HepG2 (cell line): ENCODE data around the gene TFE3. TPM values are rescaled to one million over a fixed set of nuclear protein-coding genes. Genes with fewer than 3 reads are reported as not detected.

Experiments
- AGO1 ChIP-seq: fragments of 200-400 bp; formaldehyde crosslinking; IDR thresholded peaks from 2 replicates; pipeline ENCODE4 v1.6.1; 2017; ENCODE audit warnings: mild to moderate bottlenecking, low read depth, low read length, moderate library complexity; ENCODE audit not compliant: poor library complexity, severe bottlenecking
- AGO2 ChIP-seq: fragments of 200-400 bp; formaldehyde crosslinking; optimal IDR thresholded peaks from 2 replicates; pipeline ENCODE3; 2017; ENCODE audit warnings: mild to moderate bottlenecking, low read depth, low read length, moderate library complexity
- CBX1 ChIP-seq: IDR thresholded peaks from one replicate; pipeline ENCODE4 v1.6.1; 2016; ENCODE audit warnings: antibody characterized with exemption, low read depth
- FOXA3 ChIP-seq: IDR thresholded peaks from 2 replicates; pipeline ENCODE4 v1.6.1; 2016; ENCODE audit warnings: missing genetic modification reagents, missing compliant biosample characterization
- HOXD1 ChIP-seq: sonication (generic); formaldehyde crosslinking; IDR thresholded peaks from 2 replicates; pipeline ENCODE4 v1.5.0; 2020; ENCODE audit warnings: missing genetic modification reagents
- KLF12 ChIP-seq: sonication (generic); formaldehyde crosslinking; IDR thresholded peaks from 2 replicates; pipeline ENCODE4 v1.4.0; 2020; ENCODE audit warnings: missing genetic modification reagents, borderline replicate concordance
- MAFF ChIP-seq: IDR thresholded peaks from 2 replicates; pipeline ENCODE4 v1.6.1; 2011; ENCODE audit warnings: low read depth, low read length, improper control_type of control experiment
- MXD4 ChIP-seq: IDR thresholded peaks from 2 replicates; pipeline ENCODE4 v1.6.1; 2016; ENCODE audit warnings: mild to moderate bottlenecking, missing biosample characterization, missing genetic modification reagents
- MZF1 ChIP-seq: sonication (generic); formaldehyde crosslinking; IDR thresholded peaks from 2 replicates; pipeline ENCODE4 v1.8.1; 2023; ENCODE audit warnings: mild to moderate bottlenecking, missing genetic modification reagents, borderline replicate concordance
- NFIC ChIP-seq: IDR thresholded peaks from 2 replicates; pipeline ENCODE4 v1.6.1; 2012; ENCODE audit warnings: mild to moderate bottlenecking, low read length, inconsistent platforms
- NFYB ChIP-seq: sonication (generic); formaldehyde crosslinking; IDR thresholded peaks from 2 replicates; pipeline ENCODE4 v1.4.0; 2020; ENCODE audit warnings: missing genetic modification reagents
- RBM22 ChIP-seq: fragments of 200-400 bp; formaldehyde crosslinking; optimal IDR thresholded peaks from 2 replicates; pipeline ENCODE3; 2017; ENCODE audit warnings: mild to moderate bottlenecking, low read length, moderate library complexity
- REL ChIP-seq: sonication (generic); formaldehyde crosslinking; conservative IDR thresholded peaks from 2 replicates; pipeline ENCODE4 v1.8.0; 2022; ENCODE audit warnings: mild to moderate bottlenecking, missing genetic modification reagents, moderate library complexity
- SP140L ChIP-seq: sonication (generic); formaldehyde crosslinking; IDR thresholded peaks from 2 replicates; pipeline ENCODE4 v1.4.0; 2020; ENCODE audit warnings: missing genetic modification reagents, borderline replicate concordance
- ZNF552 ChIP-seq: sonication (generic); formaldehyde crosslinking; IDR thresholded peaks from 2 replicates; pipeline ENCODE4 v1.9.0; 2022; ENCODE audit warnings: missing genetic modification reagents, mild to moderate bottlenecking, borderline replicate concordance
- ZNF556 ChIP-seq: sonication (generic); formaldehyde crosslinking; IDR thresholded peaks from 2 replicates; pipeline ENCODE4 v1.4.0; 2020; ENCODE audit warnings: mild to moderate bottlenecking, missing genetic modification reagents, borderline replicate concordance
- ZNF563 ChIP-seq: sonication (generic); formaldehyde crosslinking; IDR thresholded peaks from 2 replicates; pipeline ENCODE4 v1.8.0; 2022; ENCODE audit warnings: mild to moderate bottlenecking, moderate library complexity, missing genetic modification reagents
- polyA plus RNA-seq, 8 experiments: library from polyadenylated mRNA; depleted of rRNA in 3 of 8; stranded (reverse) in 7 of 8; unstranded in 1 of 8; fragments of >200 nt; fragmentation: Illumina TruSeq in 4 of 8; extraction: Trizol in 4 of 8; gene quantifications; 2 replicates each; pipeline versions ENCODE4 v1.2.1 to v1.2.3, GENCODE V29; 2011 to 2016; ENCODE audit warnings: low read depth in 4 of 8, missing spikeins in 1 of 8, mixed read lengths in 1 of 8; ENCODE audit not compliant: insufficient read depth in 1 of 8
- total RNA-seq, 5 experiments: library from RNA; depleted of rRNA; stranded (reverse); fragments of >200 nt; fragmentation: Illumina TruSeq; extraction: Trizol; gene quantifications; 2 replicates each; pipeline ENCODE4 v1.2.3, GENCODE V29; 2016; ENCODE audit warnings: low read depth in 1 of 5
- TF ChIP-seq, protein P1 (sequence below): sonication (generic); formaldehyde crosslinking; IDR thresholded peaks from 2 replicates; pipeline ENCODE4 v1.4.0; 2020; ENCODE audit warnings: missing genetic modification reagents, mild to moderate bottlenecking, borderline replicate concordance
- TF ChIP-seq, protein P2 (sequence below): IDR thresholded peaks from 2 replicates; pipeline ENCODE4 v1.6.1; 2016; ENCODE audit warnings: missing genetic modification reagents, missing compliant biosample characterization
- TF ChIP-seq, protein P3 (sequence below): sonication (generic); formaldehyde crosslinking; IDR thresholded peaks from 2 replicates; pipeline ENCODE4 v1.5.0; 2020; ENCODE audit warnings: mild to moderate bottlenecking, missing genetic modification reagents
- TF ChIP-seq, protein P4 (sequence below): IDR thresholded peaks from 2 replicates; pipeline ENCODE4 v1.6.1; 2016; ENCODE audit warnings: missing compliant biosample characterization, missing genetic modification reagents, borderline replicate concordance
- TF ChIP-seq, protein P5 (sequence below): sonication (generic); formaldehyde crosslinking; IDR thresholded peaks from 2 replicates; pipeline ENCODE4 v1.8.1; 2023; ENCODE audit warnings: mild to moderate bottlenecking, inconsistent platforms, moderate library complexity, missing genetic modification reagents, borderline replicate concordance

TFE3 gene
- total and polyA plus RNA-seq, 2 of the 13 experiments (the other 11 are each of a cell fraction or from before 2014, with no cell fraction given) = 8.3 to 12.3 TPM

DNA sequence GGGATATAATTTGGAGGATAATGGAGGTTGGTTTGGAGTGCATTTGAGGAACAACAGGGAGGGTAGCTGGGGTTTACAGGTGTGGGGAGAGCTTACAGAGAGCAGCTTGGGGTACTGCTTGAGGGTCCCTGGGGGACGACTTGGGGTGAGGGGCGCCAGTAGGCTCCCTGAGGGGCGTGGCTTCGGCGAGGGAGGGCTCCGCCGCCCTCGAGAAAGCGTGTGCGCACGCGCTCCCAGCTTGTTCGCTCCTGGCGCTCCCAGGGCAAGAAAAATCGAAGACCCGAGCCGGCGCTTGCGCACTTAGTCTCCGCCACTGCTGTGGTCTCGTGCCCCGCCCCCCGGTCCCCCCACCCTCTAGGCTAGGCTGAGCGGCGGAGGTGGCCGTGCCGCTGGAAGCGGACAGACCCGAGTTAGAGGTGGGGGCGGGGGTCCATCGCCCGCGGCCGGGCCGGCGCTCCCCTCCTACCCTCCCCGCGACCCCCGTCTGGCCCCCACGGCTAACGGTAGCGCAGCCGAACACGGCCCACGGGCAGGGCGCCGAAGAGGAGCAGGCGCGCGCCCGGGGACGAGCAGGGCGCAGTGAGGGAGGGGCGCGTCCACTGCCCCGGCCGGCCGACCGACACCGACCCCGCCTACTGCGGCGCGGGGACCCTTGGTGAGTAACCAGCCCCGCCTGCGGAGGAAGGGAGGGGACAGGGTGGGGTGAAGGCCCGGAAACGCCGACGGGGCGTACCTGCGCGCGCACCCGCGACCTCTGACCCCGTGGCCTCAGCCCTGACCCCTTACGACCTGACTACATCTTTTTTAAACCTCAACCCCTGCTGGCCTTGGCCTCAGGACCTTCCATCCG is 10.3 kb upstream of the TFE3 start (continued):
- TF ChIP-seq, protein P1, sequence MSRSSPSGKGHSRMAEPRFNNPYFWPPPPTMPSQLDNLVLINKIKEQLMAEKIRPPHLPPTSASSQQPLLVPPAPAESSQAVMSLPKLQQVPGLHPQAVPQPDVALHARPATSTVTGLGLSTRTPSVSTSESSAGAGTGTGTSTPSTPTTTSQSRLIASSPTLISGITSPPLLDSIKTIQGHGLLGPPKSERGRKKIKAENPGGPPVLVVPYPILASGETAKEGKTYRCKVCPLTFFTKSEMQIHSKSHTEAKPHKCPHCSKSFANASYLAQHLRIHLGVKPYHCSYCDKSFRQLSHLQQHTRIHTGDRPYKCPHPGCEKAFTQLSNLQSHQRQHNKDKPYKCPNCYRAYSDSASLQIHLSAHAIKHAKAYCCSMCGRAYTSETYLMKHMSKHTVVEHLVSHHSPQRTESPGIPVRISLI (CRISPR knock-in tag) = no peak
- TF ChIP-seq HOXD1 (CRISPR knock-in tag) = no peak
- no peak for TF ChIP-seq SP140L (CRISPR knock-in tag)
- no peak for TF ChIP-seq NFYB
- no peak for TF ChIP-seq MAFF
- no peak for TF ChIP-seq KLF12 (CRISPR knock-in tag)
- TF ChIP-seq, protein P2, sequence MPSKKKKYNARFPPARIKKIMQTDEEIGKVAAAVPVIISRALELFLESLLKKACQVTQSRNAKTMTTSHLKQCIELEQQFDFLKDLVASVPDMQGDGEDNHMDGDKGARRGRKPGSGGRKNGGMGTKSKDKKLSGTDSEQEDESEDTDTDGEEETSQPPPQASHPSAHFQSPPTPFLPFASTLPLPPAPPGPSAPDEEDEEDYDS = no peak
- no peak for TF ChIP-seq RBM22
- TF ChIP-seq ZNF563 (CRISPR knock-in tag) = peak; percentile 72; the same call in 1 of the 2 replicates
- TF ChIP-seq MZF1 (CRISPR knock-in tag) = no peak
- TF ChIP-seq, protein P3, sequence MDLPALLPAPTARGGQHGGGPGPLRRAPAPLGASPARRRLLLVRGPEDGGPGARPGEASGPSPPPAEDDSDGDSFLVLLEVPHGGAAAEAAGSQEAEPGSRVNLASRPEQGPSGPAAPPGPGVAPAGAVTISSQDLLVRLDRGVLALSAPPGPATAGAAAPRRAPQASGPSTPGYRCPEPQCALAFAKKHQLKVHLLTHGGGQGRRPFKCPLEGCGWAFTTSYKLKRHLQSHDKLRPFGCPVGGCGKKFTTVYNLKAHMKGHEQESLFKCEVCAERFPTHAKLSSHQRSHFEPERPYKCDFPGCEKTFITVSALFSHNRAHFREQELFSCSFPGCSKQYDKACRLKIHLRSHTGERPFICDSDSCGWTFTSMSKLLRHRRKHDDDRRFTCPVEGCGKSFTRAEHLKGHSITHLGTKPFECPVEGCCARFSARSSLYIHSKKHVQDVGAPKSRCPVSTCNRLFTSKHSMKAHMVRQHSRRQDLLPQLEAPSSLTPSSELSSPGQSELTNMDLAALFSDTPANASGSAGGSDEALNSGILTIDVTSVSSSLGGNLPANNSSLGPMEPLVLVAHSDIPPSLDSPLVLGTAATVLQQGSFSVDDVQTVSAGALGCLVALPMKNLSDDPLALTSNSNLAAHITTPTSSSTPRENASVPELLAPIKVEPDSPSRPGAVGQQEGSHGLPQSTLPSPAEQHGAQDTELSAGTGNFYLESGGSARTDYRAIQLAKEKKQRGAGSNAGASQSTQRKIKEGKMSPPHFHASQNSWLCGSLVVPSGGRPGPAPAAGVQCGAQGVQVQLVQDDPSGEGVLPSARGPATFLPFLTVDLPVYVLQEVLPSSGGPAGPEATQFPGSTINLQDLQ (CRISPR knock-in tag) = no peak
- no peak for TF ChIP-seq AGO1
- TF ChIP-seq, protein P4, sequence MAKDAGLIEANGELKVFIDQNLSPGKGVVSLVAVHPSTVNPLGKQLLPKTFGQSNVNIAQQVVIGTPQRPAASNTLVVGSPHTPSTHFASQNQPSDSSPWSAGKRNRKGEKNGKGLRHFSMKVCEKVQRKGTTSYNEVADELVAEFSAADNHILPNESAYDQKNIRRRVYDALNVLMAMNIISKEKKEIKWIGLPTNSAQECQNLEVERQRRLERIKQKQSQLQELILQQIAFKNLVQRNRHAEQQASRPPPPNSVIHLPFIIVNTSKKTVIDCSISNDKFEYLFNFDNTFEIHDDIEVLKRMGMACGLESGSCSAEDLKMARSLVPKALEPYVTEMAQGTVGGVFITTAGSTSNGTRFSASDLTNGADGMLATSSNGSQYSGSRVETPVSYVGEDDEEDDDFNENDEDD (CRISPR knock-in tag) = peak; percentile 74; the same call in 1 of the 2 replicates
- TF ChIP-seq FOXA3 (CRISPR knock-in tag) = no peak
- peak; percentile 44 for TF ChIP-seq AGO2
- TF ChIP-seq ZNF552 (CRISPR knock-in tag) = 0 out of 2 replicates have a peak, but pooled peaks have one; percentile 32
- TF ChIP-seq CBX1 = no peak
- TF ChIP-seq MXD4 = no peak
- TF ChIP-seq REL (CRISPR knock-in tag) = no peak
- TF ChIP-seq NFIC = no peak
- TF ChIP-seq ZNF556 (CRISPR knock-in tag) = no peak
- TF ChIP-seq, protein P5, sequence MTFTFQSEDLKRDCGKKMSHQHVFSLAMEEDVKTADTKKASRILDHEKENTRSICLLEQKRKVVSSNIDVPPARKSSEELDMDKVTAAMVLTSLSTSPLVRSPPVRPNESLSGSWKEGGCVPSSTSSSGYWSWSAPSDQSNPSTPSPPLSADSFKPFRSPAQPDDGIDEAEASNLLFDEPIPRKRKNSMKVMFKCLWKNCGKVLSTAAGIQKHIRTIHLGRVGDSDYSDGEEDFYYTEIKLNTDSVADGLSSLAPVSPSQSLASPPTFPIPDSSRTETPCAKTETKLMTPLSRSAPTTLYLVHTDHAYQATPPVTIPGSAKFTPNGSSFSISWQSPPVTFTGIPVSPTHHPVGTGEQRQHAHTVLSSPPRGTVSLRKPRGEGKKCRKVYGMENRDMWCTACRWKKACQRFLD = no peak
